ENCODE results near the gene NEURL2.

DNA sequence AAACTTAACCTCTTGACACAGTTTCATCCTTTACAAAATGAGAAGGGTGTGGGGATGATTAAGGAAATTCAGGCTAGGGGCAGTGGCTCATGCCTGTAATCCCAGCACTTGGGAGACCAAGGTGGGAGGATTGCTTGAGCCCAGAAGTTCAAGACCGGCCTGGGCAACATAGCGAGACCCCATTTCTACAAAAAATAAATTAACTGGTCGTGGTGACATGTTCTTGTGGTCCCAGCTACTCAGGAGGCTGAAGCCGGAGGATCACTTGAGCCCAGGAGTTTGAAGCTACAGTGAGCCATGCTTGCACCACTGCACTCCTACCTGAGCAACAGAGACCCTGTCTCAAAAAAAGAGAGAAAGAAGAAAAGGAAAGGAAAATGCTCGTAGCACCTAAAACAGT is 24.6 kb downstream of the NEURL2 start:
- TF ChIP-seq, protein P1, sequence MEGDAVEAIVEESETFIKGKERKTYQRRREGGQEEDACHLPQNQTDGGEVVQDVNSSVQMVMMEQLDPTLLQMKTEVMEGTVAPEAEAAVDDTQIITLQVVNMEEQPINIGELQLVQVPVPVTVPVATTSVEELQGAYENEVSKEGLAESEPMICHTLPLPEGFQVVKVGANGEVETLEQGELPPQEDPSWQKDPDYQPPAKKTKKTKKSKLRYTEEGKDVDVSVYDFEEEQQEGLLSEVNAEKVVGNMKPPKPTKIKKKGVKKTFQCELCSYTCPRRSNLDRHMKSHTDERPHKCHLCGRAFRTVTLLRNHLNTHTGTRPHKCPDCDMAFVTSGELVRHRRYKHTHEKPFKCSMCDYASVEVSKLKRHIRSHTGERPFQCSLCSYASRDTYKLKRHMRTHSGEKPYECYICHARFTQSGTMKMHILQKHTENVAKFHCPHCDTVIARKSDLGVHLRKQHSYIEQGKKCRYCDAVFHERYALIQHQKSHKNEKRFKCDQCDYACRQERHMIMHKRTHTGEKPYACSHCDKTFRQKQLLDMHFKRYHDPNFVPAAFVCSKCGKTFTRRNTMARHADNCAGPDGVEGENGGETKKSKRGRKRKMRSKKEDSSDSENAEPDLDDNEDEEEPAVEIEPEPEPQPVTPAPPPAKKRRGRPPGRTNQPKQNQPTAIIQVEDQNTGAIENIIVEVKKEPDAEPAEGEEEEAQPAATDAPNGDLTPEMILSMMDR (IDR thresholded peaks at IDR 0.05) = no peak
- TF ChIP-seq POLR2A (IDR thresholded peaks at IDR 0.05) = no peak

All from body of pancreas (tissue), 4 donors.